Suprapubic skin (tissue), 4 donors: ENCODE results near the gene ANK3.

ENCODE experiments used
- CTCF ChIP-seq, 2 donors: fragments of 200-600 bp in 1 of 2; fragments of 450-650 bp in 1 of 2; sonication (generic) in 1 of 2; IDR thresholded peaks; one replicate each; pipeline ENCODE4 v1.5.1; 2016 to 2019; ENCODE audit warnings: antibody characterized with exemption in 2 of 2, mild to moderate bottlenecking in 1 of 2, moderate library complexity in 1 of 2
- EP300 ChIP-seq: sonication (generic); formaldehyde crosslinking; IDR thresholded peaks from one replicate; pipeline ENCODE4 v1.6.1; 2017; ENCODE audit warnings: antibody characterized with exemption
- POLR2A ChIP-seq, 2 donors: fragments of 450-650 bp; IDR thresholded peaks; one replicate each; pipeline ENCODE4 v1.6.1; 2017; ENCODE audit warnings: antibody characterized with exemption in 2 of 2, mild to moderate bottlenecking in 2 of 2, moderate library complexity in 2 of 2
- POLR2AphosphoS5 ChIP-seq, 3 donors: sonication (generic); formaldehyde crosslinking; IDR thresholded peaks; one replicate each; pipeline ENCODE4 v1.6.1; 2017; ENCODE audit warnings: antibody characterized with exemption in 3 of 3

DNA sequence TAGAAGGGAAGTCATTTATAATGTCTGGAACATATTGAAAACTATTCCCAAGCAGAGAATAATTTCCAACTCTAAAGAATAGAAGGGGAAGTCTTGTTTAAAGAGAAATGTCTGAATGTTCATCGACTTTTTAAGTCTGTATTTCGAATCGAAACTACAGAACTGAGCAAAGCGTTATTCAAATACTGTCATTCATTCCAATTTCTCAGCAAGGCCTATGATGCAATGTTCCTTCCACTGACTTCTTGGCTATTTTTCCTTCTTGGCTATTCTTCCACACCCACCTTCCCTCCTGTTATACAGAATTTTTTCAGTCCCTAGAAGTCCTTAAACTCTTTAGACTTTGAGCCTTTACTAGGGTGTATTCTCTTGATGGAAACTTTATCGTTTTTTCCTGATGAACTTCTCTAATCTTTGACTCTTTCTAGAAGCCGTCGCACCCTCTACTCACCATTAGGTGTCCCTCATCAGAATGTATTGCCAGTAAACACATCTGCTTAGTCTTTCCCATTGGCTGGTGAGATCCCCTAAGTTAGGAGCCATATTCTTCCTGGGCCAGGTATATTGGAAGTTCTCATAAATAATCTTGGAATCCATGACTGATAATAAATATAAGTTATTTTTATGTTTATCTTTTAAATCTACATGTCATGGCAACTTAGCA is 247.6 kb downstream of the ANK3 start:
- no peak for TF ChIP-seq CTCF (IDR thresholded peaks at IDR 0.05)
- no peak for TF ChIP-seq EP300
- no peak for TF ChIP-seq POLR2A (IDR thresholded peaks at IDR 0.05)
- TF ChIP-seq POLR2AphosphoS5 (IDR thresholded peaks at IDR 0.05): no peak
